Subcutaneous adipose tissue (tissue), 4 donors: ENCODE data around the gene PSME4. TPM values are rescaled to one million over a fixed set of nuclear protein-coding genes. Genes with fewer than 3 reads are reported as not detected.

ENCODE experiments used
- CTCF ChIP-seq: fragments of 450-650 bp; IDR thresholded peaks from one replicate; pipeline ENCODE4 v1.5.1; 2016; ENCODE audit warnings: low read depth, mild to moderate bottlenecking, control low read depth, antibody characterized with exemption, moderate library complexity
- total RNA-seq, 4 donors: library from RNA; depleted of rRNA; stranded (reverse); fragments of >200 nt; gene quantifications; one replicate each; pipeline ENCODE4 v1.1.0, GENCODE V29; 2016

Gene PSME4
- total RNA-seq, 4 donors from 2014 or later: 39.6 to 91.1 (median 68.1) TPM

GRCh38 chr2:53896864-53897263 lies 73.9 kb downstream of the PSME4 start:
- TF ChIP-seq CTCF: no peak

- TF ChIP-seq CTCF: no peak
These were observed 84.2 kb downstream of the PSME4 start for GRCh38 chr2:53886406-53887280.

- TF ChIP-seq CTCF: no peak
These were observed 85.9 kb downstream of the PSME4 start for GRCh38 chr2:53884883-53885282.

GRCh38 chr2:53881986-53882385 lies 88.8 kb downstream of the PSME4 start:
- TF ChIP-seq CTCF: no peak

- TF ChIP-seq CTCF: no peak
These were observed 89.4 kb downstream of the PSME4 start for GRCh38 chr2:53881360-53881759.

- TF ChIP-seq CTCF: no peak
These were observed 90.0 kb downstream of the PSME4 start for GRCh38 chr2:53880756-53881155.

- TF ChIP-seq CTCF: no peak
These were observed 93.2 kb downstream of the PSME4 start for GRCh38 chr2:53877556-53877955.
